ENCODE data around the gene TMPRSS11E.
"Not testable (repeated sequence)": the region's sequence is repeated elsewhere in the genome, so short reads cannot be mapped to it uniquely, and the experiment has no call there.

TMPRSS11E gene

DNA sequence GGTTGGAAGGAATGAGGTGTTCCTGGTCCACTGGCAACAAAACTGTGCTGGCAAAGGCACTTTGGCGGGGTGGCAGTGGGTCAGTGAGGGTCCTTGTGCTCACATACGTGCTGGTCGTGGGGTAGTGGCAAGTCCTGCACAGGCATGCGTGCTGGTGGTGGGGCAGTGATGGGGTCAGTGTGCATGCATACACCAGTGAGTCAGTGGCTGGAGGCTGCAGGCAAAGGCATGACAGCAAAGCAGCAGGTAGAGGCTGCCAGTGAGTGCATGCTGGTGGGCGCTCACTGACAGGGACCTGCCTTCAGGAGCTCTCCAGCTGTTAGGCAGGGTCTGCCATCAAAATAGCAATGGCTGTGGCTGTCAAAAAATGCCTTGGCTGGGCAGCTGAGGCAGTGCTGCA is 42.1 kb downstream of the TMPRSS11E start:
- no peak for TF ChIP-seq CTCF (IDR thresholded peaks at IDR 0.05; ENCODE audit: borderline replicate concordance, insufficient read depth, low read depth, low read length)
- H3K4me3 ChIP-seq (ENCODE audit: low read depth, low read length): no peak overlapping the region

- TF ChIP-seq CTCF (IDR thresholded peaks at IDR 0.05; ENCODE audit: borderline replicate concordance, insufficient read depth, low read depth, low read length): no peak
- H3K4me3 ChIP-seq (ENCODE audit: low read depth, low read length): no peak overlapping the region
These were observed 43.7 kb downstream of the TMPRSS11E start for GRCh38 chr4:68490826-68491457.

- no peak for TF ChIP-seq CTCF (IDR thresholded peaks at IDR 0.05; ENCODE audit: borderline replicate concordance, insufficient read depth, low read depth, low read length)
- H3K4me3 ChIP-seq (ENCODE audit: low read depth, low read length): no peak overlapping the region
These were observed 47.4 kb downstream of the TMPRSS11E start for GRCh38 chr4:68494688-68495087.

DNA sequence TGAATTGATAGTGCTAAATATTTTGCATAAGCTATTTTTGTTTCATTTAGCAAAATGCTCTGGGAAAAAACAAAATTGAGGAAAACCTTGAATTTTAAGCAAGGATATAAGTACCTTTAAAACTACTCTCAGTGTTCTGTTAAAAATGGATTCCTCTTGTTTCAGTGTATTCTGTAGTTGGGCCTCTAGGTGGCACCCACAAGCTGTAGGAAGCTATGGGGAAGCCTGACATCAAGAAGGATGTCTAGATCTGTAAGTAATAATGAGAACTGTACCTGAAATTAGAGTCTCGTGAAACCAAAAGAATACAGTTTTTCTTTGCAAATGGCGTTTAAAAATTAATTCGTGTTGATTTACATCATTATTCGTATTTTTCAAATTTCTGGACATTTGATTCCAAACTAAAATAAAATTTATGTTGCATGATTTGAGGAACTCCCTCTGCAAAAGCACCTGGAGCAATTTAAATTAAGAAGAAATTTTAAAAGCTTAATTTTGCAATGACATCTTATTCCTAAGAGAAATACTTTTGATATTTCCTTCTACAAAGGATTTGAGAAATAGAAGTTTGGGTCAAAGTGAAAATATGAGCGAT is 51.2 kb downstream of the TMPRSS11E start:
- H3K4me3 ChIP-seq (ENCODE audit: low read depth, low read length): no peak overlapping the region
- TF ChIP-seq CTCF (IDR thresholded peaks at IDR 0.05; ENCODE audit: borderline replicate concordance, insufficient read depth, low read depth, low read length): peak; percentile 57; the same call in 1 of the 2 replicates

- no peak for TF ChIP-seq CTCF (IDR thresholded peaks at IDR 0.05; ENCODE audit: borderline replicate concordance, insufficient read depth, low read depth, low read length)
- H3K4me3 ChIP-seq (ENCODE audit: low read depth, low read length): no peak overlapping the region
These were observed 51.8 kb downstream of the TMPRSS11E start for GRCh38 chr4:68499021-68499420.

DNA sequence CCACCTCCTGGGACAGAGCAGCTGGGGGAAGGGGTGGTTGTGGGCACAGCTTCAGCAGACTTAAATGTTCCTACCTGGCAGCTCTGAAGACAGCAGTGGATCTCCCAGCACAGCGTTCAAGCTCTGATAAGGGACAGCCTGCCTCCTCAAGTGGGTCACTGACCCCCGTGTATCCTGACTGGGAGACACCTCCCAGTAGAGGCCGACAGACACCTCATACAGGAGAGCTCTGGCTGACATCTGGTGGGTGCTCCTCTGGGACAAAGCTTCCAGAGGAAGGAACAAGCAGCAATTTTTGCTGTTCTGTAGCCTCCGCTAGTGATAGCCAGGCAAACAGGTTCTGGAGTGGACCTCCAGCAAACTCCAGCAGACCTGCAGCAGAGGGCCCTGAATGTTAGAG is 56.2 kb downstream of the TMPRSS11E start:
- H3K4me3 ChIP-seq (ENCODE audit: low read depth, low read length): not testable (repeated sequence)

GRCh38 chr4:68504836-68505235 is 57.6 kb downstream of the TMPRSS11E start:
- H3K4me3 ChIP-seq (ENCODE audit: low read depth, low read length): not testable (repeated sequence)

GRCh38 chr4:68505452-68505851 is 58.2 kb downstream of the TMPRSS11E start:
- not testable (repeated sequence) for H3K4me3 ChIP-seq (ENCODE audit: low read depth, low read length)

DNA sequence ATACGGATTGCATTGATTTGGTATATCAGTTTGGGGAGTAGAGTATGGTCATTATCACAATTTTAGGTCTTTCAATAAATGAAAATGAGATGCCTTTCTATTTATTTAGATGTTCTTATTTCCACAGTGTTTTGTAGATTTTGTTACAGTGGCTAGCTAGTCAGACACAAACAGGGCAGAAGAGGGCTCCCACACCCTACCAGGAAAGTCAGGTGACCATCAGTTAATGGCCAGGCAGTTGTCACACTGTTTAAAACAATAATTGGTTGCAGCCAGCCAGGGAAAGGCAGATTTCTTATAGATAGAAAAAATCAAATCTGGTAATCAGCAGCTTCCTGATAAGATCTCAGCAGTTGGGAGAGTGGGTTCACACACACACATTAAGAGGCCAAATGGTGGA is 71.6 kb downstream of the TMPRSS11E start:
- TF ChIP-seq CTCF (IDR thresholded peaks at IDR 0.05; ENCODE audit: borderline replicate concordance, insufficient read depth, low read depth, low read length): no peak
- no peak overlapping the region for H3K4me3 ChIP-seq (ENCODE audit: low read depth, low read length)
